RKO (cell line): Measurements from ENCODE around the gene PTGES2.
A peak's percentile ranks its signal among the peaks of the same experiment; 100 is the strongest.

Experiments
- DNase-seq: peaks from one replicate; pipeline ENCODE4 v3.0.0-alpha.2; 2016; ENCODE audit warnings: low spot score

PTGES2 gene

GRCh38 chr9:128127568-128127989 is at the start of gene PTGES2:
Gene PTGES2, minus strand, starts transcription at chr9:128127729. Its CDS starts 12 bp downstream, at chr9:128127717.
- peak; percentile 91 for DNase-seq

GRCh38 chr9:128175726-128176125 is 48.2 kb upstream of the PTGES2 start:
- no peak for DNase-seq

- no peak for DNase-seq
Observed at GRCh38 chr9:128175102-128175563, 47.6 kb upstream of the PTGES2 start.

GRCh38 chr9:128174062-128174461 is 46.5 kb upstream of the PTGES2 start:
- DNase-seq, result no peak

GRCh38 chr9:128169925-128170324 is 42.4 kb upstream of the PTGES2 start:
- DNase-seq, result no peak

- no peak for DNase-seq
Observed at GRCh38 chr9:128169492-128169891, 42.0 kb upstream of the PTGES2 start.

- DNase-seq, result peak; percentile 62
Observed at GRCh38 chr9:128168731-128169308, 41.3 kb upstream of the PTGES2 start.

- no peak for DNase-seq
Observed at GRCh38 chr9:128167209-128167608, 39.7 kb upstream of the PTGES2 start.

- DNase-seq, result no peak
Observed at GRCh38 chr9:128166169-128166568, 38.6 kb upstream of the PTGES2 start.

GRCh38 chr9:128164307-128164885 is 36.9 kb upstream of the PTGES2 start:
- DNase-seq, result no peak

GRCh38 chr9:128163523-128164306 is 36.2 kb upstream of the PTGES2 start:
- DNase-seq, result no peak

- DNase-seq, result no peak
Observed at GRCh38 chr9:128163027-128163515, 35.5 kb upstream of the PTGES2 start.

GRCh38 chr9:128162215-128163026 is 34.9 kb upstream of the PTGES2 start:
- DNase-seq, result peak; percentile 71

GRCh38 chr9:128161215-128161902 is 33.8 kb upstream of the PTGES2 start:
- DNase-seq, result peak; percentile 38

GRCh38 chr9:128160603-128160987 is 33.1 kb upstream of the PTGES2 start:
- peak; percentile 80 for DNase-seq

- DNase-seq, result peak; percentile 96
Observed at GRCh38 chr9:128159784-128160602, 32.5 kb upstream of the PTGES2 start, which contains the start of gene BBLN. Gene BBLN, plus strand, starts transcription at chr9:128160265. Its CDS starts 143 bp downstream, at chr9:128160408.

- DNase-seq, result no peak
Observed at GRCh38 chr9:128159522-128159783, 31.9 kb upstream of the PTGES2 start.

GRCh38 chr9:128155736-128156500 is 28.4 kb upstream of the PTGES2 start:
- no peak for DNase-seq

GRCh38 chr9:128153947-128154695 is 26.6 kb upstream of the PTGES2 start:
- DNase-seq, result no peak
